Measurements from ENCODE around the gene NAT8L.
"Not testable (repeated sequence)": the region's sequence is repeated elsewhere in the genome, so short reads cannot be mapped to it uniquely, and the experiment has no call there.

GRCh38 chr4:2031161-2031560 lies 28.0 kb upstream of the NAT8L start:
- TF ChIP-seq, protein P1, sequence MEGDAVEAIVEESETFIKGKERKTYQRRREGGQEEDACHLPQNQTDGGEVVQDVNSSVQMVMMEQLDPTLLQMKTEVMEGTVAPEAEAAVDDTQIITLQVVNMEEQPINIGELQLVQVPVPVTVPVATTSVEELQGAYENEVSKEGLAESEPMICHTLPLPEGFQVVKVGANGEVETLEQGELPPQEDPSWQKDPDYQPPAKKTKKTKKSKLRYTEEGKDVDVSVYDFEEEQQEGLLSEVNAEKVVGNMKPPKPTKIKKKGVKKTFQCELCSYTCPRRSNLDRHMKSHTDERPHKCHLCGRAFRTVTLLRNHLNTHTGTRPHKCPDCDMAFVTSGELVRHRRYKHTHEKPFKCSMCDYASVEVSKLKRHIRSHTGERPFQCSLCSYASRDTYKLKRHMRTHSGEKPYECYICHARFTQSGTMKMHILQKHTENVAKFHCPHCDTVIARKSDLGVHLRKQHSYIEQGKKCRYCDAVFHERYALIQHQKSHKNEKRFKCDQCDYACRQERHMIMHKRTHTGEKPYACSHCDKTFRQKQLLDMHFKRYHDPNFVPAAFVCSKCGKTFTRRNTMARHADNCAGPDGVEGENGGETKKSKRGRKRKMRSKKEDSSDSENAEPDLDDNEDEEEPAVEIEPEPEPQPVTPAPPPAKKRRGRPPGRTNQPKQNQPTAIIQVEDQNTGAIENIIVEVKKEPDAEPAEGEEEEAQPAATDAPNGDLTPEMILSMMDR (IDR thresholded peaks at IDR 0.05): not testable (repeated sequence)
- TF ChIP-seq POLR2A (IDR thresholded peaks at IDR 0.05; ENCODE audit: low read depth); POLR2AphosphoS5 (IDR thresholded peaks at IDR 0.05): not testable (repeated sequence)

Data from esophagus muscularis mucosa (tissue), 3 donors.